ENCODE measurements around the gene HES4. TPM values are rescaled to one million over a fixed set of nuclear protein-coding genes. Genes with fewer than 3 reads are reported as not detected.

HES4 gene
- total RNA-seq, 4 donors from 2014 or later: 12.7 to 34.8 (median 31.6) TPM

GRCh38 chr1:1046243-1046642 is 46.3 kb upstream of the HES4 start:
- no peak overlapping the region for H3K27ac ChIP-seq
- DNase-seq (ENCODE audit: low spot score in 2 of 2): no peak
- no peaks in the 10 kb centered on the region for H3K9me3 ChIP-seq
- TF ChIP-seq POLR2AphosphoS5 (IDR thresholded peaks at IDR 0.05): no peak
- no peak for TF ChIP-seq EP300 (IDR thresholded peaks at IDR 0.05)
- no peak for TF ChIP-seq CTCF (IDR thresholded peaks at IDR 0.05)
- no peak for TF ChIP-seq POLR2A (IDR thresholded peaks at IDR 0.05)
- H3K4me3 ChIP-seq: no peak overlapping the region
- 92% methylated on average over 16 of the region's 20 CpGs for WGBS
- no peaks in the 10 kb centered on the region for H3K27me3 ChIP-seq
- peaks cover 5% of the 10 kb centered on the region for H3K4me1 ChIP-seq
- H3K36me3 ChIP-seq: peaks cover 67% of the 10 kb centered on the region

GRCh38 chr1:1045129-1045528 is 45.2 kb upstream of the HES4 start:
- peaks cover 4% of the 10 kb centered on the region for H3K27me3 ChIP-seq
- peaks cover 10% of the 10 kb centered on the region for H3K4me1 ChIP-seq
- no peaks in the 10 kb centered on the region for H3K9me3 ChIP-seq
- DNase-seq (ENCODE audit: low spot score in 2 of 2): no peak
- H3K4me3 ChIP-seq: no peak overlapping the region
- TF ChIP-seq CTCF (IDR thresholded peaks at IDR 0.05) (no peak), EP300 (IDR thresholded peaks at IDR 0.05) (no peak), POLR2AphosphoS5 (IDR thresholded peaks at IDR 0.05) (no peak), POLR2A (IDR thresholded peaks at IDR 0.05) (no peak)
- H3K27ac ChIP-seq: no peak overlapping the region
- WGBS: 90% methylated on average over 4 of the region's 23 CpGs
- peaks cover 56% of the 10 kb centered on the region for H3K36me3 ChIP-seq

- H3K27ac ChIP-seq: no peak overlapping the region
- peaks cover 52% of the 10 kb centered on the region for H3K36me3 ChIP-seq
- WGBS: 90% methylated on average over 17 of the region's 34 CpGs
- H3K9me3 ChIP-seq: no peaks in the 10 kb centered on the region
- no peak for DNase-seq (ENCODE audit: low spot score in 2 of 2)
- H3K4me3 ChIP-seq: no peak overlapping the region
- TF ChIP-seq CTCF (IDR thresholded peaks at IDR 0.05) (no peak), EP300 (IDR thresholded peaks at IDR 0.05) (no peak), POLR2AphosphoS5 (IDR thresholded peaks at IDR 0.05) (no peak), POLR2A (IDR thresholded peaks at IDR 0.05) (no peak)
- peaks cover 9% of the 10 kb centered on the region for H3K27me3 ChIP-seq
- peaks cover 15% of the 10 kb centered on the region for H3K4me1 ChIP-seq
Measured at GRCh38 chr1:1044455-1045078, 44.7 kb upstream of the HES4 start.

GRCh38 chr1:1043921-1044320 is 44.0 kb upstream of the HES4 start:
- DNase-seq (ENCODE audit: low spot score in 2 of 2): no peak
- Histone ChIP-seq H3K4me1 (peaks cover 22% of the 10 kb centered on the region), H3K27me3 (peaks cover 11% of the 10 kb centered on the region), H3K9me3 (no peaks in the 10 kb centered on the region), H3K36me3 (peaks cover 47% of the 10 kb centered on the region), H3K4me3 (no peak overlapping the region), H3K27ac (no peak overlapping the region)
- no peak for TF ChIP-seq POLR2A (IDR thresholded peaks at IDR 0.05)
- no peak for TF ChIP-seq POLR2AphosphoS5 (IDR thresholded peaks at IDR 0.05)
- TF ChIP-seq CTCF (IDR thresholded peaks at IDR 0.05): no peak
- no peak for TF ChIP-seq EP300 (IDR thresholded peaks at IDR 0.05)
- WGBS: 97% methylated on average over 19 of the region's 33 CpGs

GRCh38 chr1:1043411-1043810 is 43.5 kb upstream of the HES4 start:
- Histone ChIP-seq H3K27me3 (peaks cover 11% of the 10 kb centered on the region), H3K27ac (no peak overlapping the region), H3K36me3 (peaks cover 47% of the 10 kb centered on the region), H3K4me1 (peaks cover 24% of the 10 kb centered on the region), H3K4me3 (no peak overlapping the region), H3K9me3 (no peaks in the 10 kb centered on the region)
- no peak for DNase-seq (ENCODE audit: low spot score in 2 of 2)
- 100% methylated on average over 7 of the region's 27 CpGs for WGBS
- no peak for TF ChIP-seq CTCF (IDR thresholded peaks at IDR 0.05)
- TF ChIP-seq POLR2A (IDR thresholded peaks at IDR 0.05): no peak
- TF ChIP-seq POLR2AphosphoS5 (IDR thresholded peaks at IDR 0.05): no peak
- TF ChIP-seq EP300 (IDR thresholded peaks at IDR 0.05): no peak
